Esophagus squamous epithelium (tissue), 5 donors: ENCODE data around the gene IRF3. TPM values are rescaled to one million over a fixed set of nuclear protein-coding genes. Genes with fewer than 3 reads are reported as not detected.

ENCODE experiments used
- DNase-seq: peaks from one replicate; lab custom pipeline; 2025; lab: John Stamatoyannopoulos, UW
- H3K27ac ChIP-seq, 4 donors: fragments of 200-600 bp; sonication (generic); one replicate each; pipeline ENCODE4 v1.5.1; 2016 to 2019; ENCODE audit warnings: mild to moderate bottlenecking in 1 of 4
- H3K27me3 ChIP-seq, 4 donors: fragments of 200-600 bp; sonication (generic); 1 replicate in 3 of 4; 2 replicates in 1 of 4; pipeline versions ENCODE4 v1.5.1 to v1.6.0; 2017 to 2021; ENCODE audit warnings: antibody characterized with exemption in 1 of 4
- H3K36me3 ChIP-seq, 3 donors: fragments of 200-600 bp; sonication (generic); one replicate each; pipeline ENCODE4 v1.5.1; 2016 to 2019
- H3K4me1 ChIP-seq, 3 donors: fragments of 200-600 bp; sonication (generic); one replicate each; pipeline ENCODE4 v1.5.1; 2017 to 2019
- H3K4me3 ChIP-seq, 4 donors: fragments of 200-600 bp; sonication (generic); 1 replicate in 3 of 4; 2 replicates in 1 of 4; pipeline ENCODE4 v1.5.1; 2016 to 2019; ENCODE audit warnings: mild to moderate bottlenecking in 2 of 4, moderate library complexity in 1 of 4
- H3K9me3 ChIP-seq, 3 donors: fragments of 200-600 bp; sonication (generic); one replicate each; pipeline ENCODE4 v1.5.1; 2016 to 2019
- CTCF ChIP-seq, 6 experiments: fragments of 450-650 bp in 4 of 6; fragments of 200-600 bp in 2 of 6; sonication (generic) in 2 of 6; IDR thresholded peaks; one replicate each; pipeline ENCODE4 v1.5.1; 2016 to 2019; ENCODE audit warnings: antibody characterized with exemption in 6 of 6, mild to moderate bottlenecking in 4 of 6, moderate library complexity in 4 of 6
- POLR2A ChIP-seq, 4 donors: fragments of 450-650 bp; IDR thresholded peaks; one replicate each; pipeline ENCODE4 v1.6.1; 2017; ENCODE audit warnings: antibody characterized with exemption in 4 of 4, mild to moderate bottlenecking in 4 of 4, moderate library complexity in 3 of 4
- WGBS, 2 donors: methylation state at CpG; one replicate each; pipeline ENCODE4 v1.1.5; 2018; 5-methylcytosine and 5-hydroxymethylcytosine counted together
- intact Hi-C: fragments of 100-400 bp; cut with DNase I; formaldehyde crosslinking; loops from one replicate; pipeline ENCODE4 v1.15.0; 2022
- total RNA-seq, 4 donors: library from RNA; depleted of rRNA; stranded (reverse); fragments of >200 nt; gene quantifications; one replicate each; pipeline ENCODE4 v1.1.0, GENCODE V29; 2016
- donor health status: DM: yes; HTN: yes; CAD: no.

IRF3 gene
- total RNA-seq, 4 donors from 2014 or later: 33.5 to 69.1 (median 49.4) TPM

- TF ChIP-seq POLR2A (IDR thresholded peaks at IDR 0.05) (no peak), CTCF (IDR thresholded peaks at IDR 0.05) (no peak)
- intact Hi-C loops: no loop called here
- H3K27ac ChIP-seq: peak overlapping the region in 3 of 4 donors; percentile 21 to 80 (median 28)
These were observed 21.5 kb upstream of the IRF3 start for GRCh38 chr19:49687150-49687549.

GRCh38 chr19:49686503-49687088, 20.9 kb upstream of the IRF3 start:
- peaks cover 25 to 73% (median 38%) of the 10 kb centered on the region in 3 donors for H3K36me3 ChIP-seq
- intact Hi-C loops: no loop called here

More at GRCh38 chr19:49687150-49687549, 21.5 kb upstream of the IRF3 start:
- Histone ChIP-seq H3K9me3 (no peaks in the 10 kb centered on the region), H3K4me1 (peaks cover 16 to 57% (median 29%) of the 10 kb centered on the region in 3 donors), H3K27me3 (peaks cover 0 to 30% (median 0%) of the 10 kb centered on the region in 4 donors), H3K36me3 (peaks cover 19 to 68% (median 32%) of the 10 kb centered on the region in 3 donors), H3K4me3 (peak overlapping the region in 1 of 4 donors; percentile 5)
- no peak for DNase-seq
- 74% methylated on average over 3 of the region's 12 CpGs; no CpG with 5 or more reads in 1 of the 2 donors for WGBS, 2 donors

GRCh38 chr19:49685845-49686332, 20.2 kb upstream of the IRF3 start:
- no peak overlapping the region for H3K4me3 ChIP-seq
- intact Hi-C loops: no loop called here
- H3K4me1 ChIP-seq: peaks cover 16 to 56% (median 23%) of the 10 kb centered on the region in 3 donors
- H3K27ac ChIP-seq: peak overlapping the region in 2 of 4 donors; percentile 2 to 21
- TF ChIP-seq CTCF (IDR thresholded peaks at IDR 0.05) (no peak), POLR2A (IDR thresholded peaks at IDR 0.05) (no peak)
- H3K27me3 ChIP-seq: peaks cover 0 to 18% (median 0%) of the 10 kb centered on the region in 4 donors
- peaks cover 28 to 81% (median 39%) of the 10 kb centered on the region in 3 donors for H3K36me3 ChIP-seq
- 62 to 73% methylated on average over 8 to 14 of the region's 23 CpGs for WGBS, 2 donors
- H3K9me3 ChIP-seq: no peaks in the 10 kb centered on the region
- no peak for DNase-seq

More at GRCh38 chr19:49686503-49687088, 20.9 kb upstream of the IRF3 start:
- Histone ChIP-seq H3K27me3 (peaks cover 0 to 25% (median 0%) of the 10 kb centered on the region in 4 donors), H3K4me3 (no peak overlapping the region), H3K9me3 (no peaks in the 10 kb centered on the region), H3K4me1 (peaks cover 16 to 56% (median 27%) of the 10 kb centered on the region in 3 donors), H3K27ac (peak overlapping the region in 3 of 4 donors; percentile 21 to 80 (median 28))
- no peak for DNase-seq
- TF ChIP-seq POLR2A (IDR thresholded peaks at IDR 0.05) (no peak), CTCF (IDR thresholded peaks at IDR 0.05) (no peak)
- 87% methylated on average over 6 of the region's 27 CpGs; no CpG with 5 or more reads in 1 of the 2 donors for WGBS, 2 donors

DNA sequence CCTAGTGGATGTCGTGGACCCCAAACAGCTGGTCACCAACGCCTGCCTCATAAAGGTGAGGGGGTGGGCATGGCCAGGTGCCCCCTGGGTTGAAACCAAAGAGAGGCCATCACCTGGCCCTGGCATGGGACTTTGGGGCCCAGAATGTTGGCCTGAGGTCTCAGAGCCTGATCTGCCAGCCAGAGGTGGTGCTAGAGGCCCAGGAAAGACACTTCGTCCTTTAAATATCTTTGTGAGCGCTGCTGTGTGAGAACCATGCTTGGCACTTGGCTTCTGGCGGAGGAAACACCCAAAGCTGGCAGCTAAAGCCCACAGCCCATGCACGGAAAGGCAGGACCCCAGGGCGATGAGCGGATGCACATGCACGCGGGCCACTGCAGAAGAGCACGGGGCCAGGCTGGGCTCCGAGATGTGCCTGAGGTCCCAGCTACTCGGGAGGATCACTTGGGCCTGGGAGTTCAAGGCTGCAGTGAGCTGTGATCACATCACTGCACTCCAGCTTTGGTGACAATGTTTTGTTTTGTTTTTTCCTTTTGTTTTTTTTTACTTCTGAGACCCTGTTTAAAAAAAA, 19.4 kb upstream of the IRF3 start:
- Histone ChIP-seq H3K4me3 (no peak overlapping the region), H3K36me3 (peaks cover 28 to 82% (median 39%) of the 10 kb centered on the region in 3 donors), H3K4me1 (peaks cover 17 to 56% (median 24%) of the 10 kb centered on the region in 3 donors), H3K27me3 (peaks cover 0 to 11% (median 0%) of the 10 kb centered on the region in 4 donors), H3K27ac (no peak overlapping the region), H3K9me3 (no peaks in the 10 kb centered on the region)
- TF ChIP-seq CTCF (IDR thresholded peaks at IDR 0.05) (no peak), POLR2A (IDR thresholded peaks at IDR 0.05) (no peak)
- intact Hi-C loops: no loop called here
- no peak for DNase-seq
- WGBS, 2 donors: 86 to 91% methylated on average over 11 to 13 of the region's 13 CpGs
